ENCODE measurements around the gene LRMDA. TPM values are rescaled to one million over a fixed set of nuclear protein-coding genes. Genes with fewer than 3 reads are reported as not detected.

The LRMDA gene
- polyA plus RNA-seq, 2 of the 4 experiments (the other 2 are of a cell fraction): 4.6 to 5.2 TPM

GRCh38 chr10:75980419-75981002 is 549.1 kb downstream of the LRMDA start:
- H3K4me2 ChIP-seq: no peak overlapping the region
- ATAC-seq (no peak), FAIRE-seq (peak; percentile 51), DNase-seq (ENCODE audit: low read depth in 1 of 2, low spot score in 1 of 2) (no peak)
- ChIA-PET CTCF (no interaction called here), POLR2A (no interaction called here)
- TF ChIP-seq, protein P1, sequence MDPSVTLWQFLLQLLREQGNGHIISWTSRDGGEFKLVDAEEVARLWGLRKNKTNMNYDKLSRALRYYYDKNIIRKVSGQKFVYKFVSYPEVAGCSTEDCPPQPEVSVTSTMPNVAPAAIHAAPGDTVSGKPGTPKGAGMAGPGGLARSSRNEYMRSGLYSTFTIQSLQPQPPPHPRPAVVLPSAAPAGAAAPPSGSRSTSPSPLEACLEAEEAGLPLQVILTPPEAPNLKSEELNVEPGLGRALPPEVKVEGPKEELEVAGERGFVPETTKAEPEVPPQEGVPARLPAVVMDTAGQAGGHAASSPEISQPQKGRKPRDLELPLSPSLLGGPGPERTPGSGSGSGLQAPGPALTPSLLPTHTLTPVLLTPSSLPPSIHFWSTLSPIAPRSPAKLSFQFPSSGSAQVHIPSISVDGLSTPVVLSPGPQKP (IDR thresholded peaks at IDR 0.05; ENCODE audit: low read depth, low read length): no peak
- TF ChIP-seq EHF (CRISPR knock-in tag; IDR thresholded peaks at IDR 0.05) (no peak), BHLHE40 (IDR thresholded peaks at IDR 0.05; ENCODE audit: low read depth, low read length) (no peak), POLR2AphosphoS2 (conservative IDR thresholded peaks at IDR 0.05; ENCODE audit: low read length) (no peak), ZNF302 (CRISPR knock-in tag; IDR thresholded peaks at IDR 0.05) (no peak)
- TF ChIP-seq, protein P2, sequence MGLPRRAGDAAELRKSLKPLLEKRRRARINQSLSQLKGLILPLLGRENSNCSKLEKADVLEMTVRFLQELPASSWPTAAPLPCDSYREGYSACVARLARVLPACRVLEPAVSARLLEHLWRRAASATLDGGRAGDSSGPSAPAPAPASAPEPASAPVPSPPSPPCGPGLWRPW (IDR thresholded peaks at IDR 0.05): no peak
- H3K4me1 ChIP-seq: no peaks in the 10 kb centered on the region
- no peak overlapping the region for H3K4me3 ChIP-seq
- H3K27ac ChIP-seq: no peak overlapping the region
- no peaks in the 10 kb centered on the region for H3K9me3 ChIP-seq
- 67% methylated on average over 6 of the region's 6 CpGs for WGBS (ENCODE audit: missing lambda C conversion rate)

- 52% methylated on average over 5 of the region's 5 CpGs for WGBS (ENCODE audit: missing lambda C conversion rate)
- H3K27ac ChIP-seq: no peak overlapping the region
- ChIA-PET CTCF (no interaction called here), POLR2A (no interaction called here)
- peaks cover 5% of the 10 kb centered on the region; the same call in 2 of the 3 replicates for H3K4me1 ChIP-seq
- H3K4me3 ChIP-seq: no peak overlapping the region
- ATAC-seq (no peak), DNase-seq (ENCODE audit: low read depth in 1 of 2, low spot score in 1 of 2) (no peak), FAIRE-seq (no peak)
- H3K4me2 ChIP-seq: no peak overlapping the region
- TF ChIP-seq HOXA7 (CRISPR knock-in tag; IDR thresholded peaks at IDR 0.05): no peak
- no peaks in the 10 kb centered on the region for H3K9me3 ChIP-seq
These were observed 551.4 kb downstream of the LRMDA start for GRCh38 chr10:75982611-75983369.

DNA sequence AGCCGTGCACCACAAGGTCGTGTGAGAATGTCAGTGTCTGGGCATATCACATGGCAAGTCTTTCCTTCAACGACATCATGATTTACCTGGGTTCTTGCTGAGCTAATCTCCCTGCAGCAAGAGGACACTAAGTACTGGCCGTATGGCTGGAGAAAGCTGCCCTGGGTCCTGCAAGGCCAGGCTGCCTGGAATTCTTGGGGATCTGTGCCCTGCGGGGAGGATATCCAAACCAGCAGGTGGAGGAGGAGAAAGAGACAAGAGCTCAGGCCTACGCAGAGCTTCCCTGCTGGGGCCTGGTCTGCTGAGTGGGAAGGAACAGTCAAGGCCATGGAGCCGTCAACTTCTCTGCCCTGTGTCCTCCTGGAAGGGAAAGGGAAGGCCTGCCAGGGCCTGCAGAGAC is 552.6 kb downstream of the LRMDA start:
- CTCF ChIA-PET: interaction anchor here (0.5 kb wide), 1 partner anchor 1178 kb away, joined by 3 read pairs; no protein-coding TSS in a partner anchor
- TF ChIP-seq HOXA7 (CRISPR knock-in tag; IDR thresholded peaks at IDR 0.05) (no peak), KDM1A (IDR thresholded peaks at IDR 0.05; ENCODE audit: low read depth) (no peak), GATA3 (IDR thresholded peaks at IDR 0.05; ENCODE audit: borderline replicate concordance) (no peak), SREBF2 (IDR thresholded peaks at IDR 0.05) (no peak), ZNF302 (CRISPR knock-in tag; IDR thresholded peaks at IDR 0.05) (no peak), CEBPB (IDR thresholded peaks at IDR 0.05) (no peak), MAZ (IDR thresholded peaks at IDR 0.05; ENCODE audit: borderline replicate concordance, low read depth, low read length) (no peak), NFE2L2 (conservative IDR thresholded peaks at IDR 0.05; ENCODE audit: low read length) (no peak), HEYL (CRISPR knock-in tag; IDR thresholded peaks at IDR 0.05) (no peak), SMC3 (IDR thresholded peaks at IDR 0.05) (no peak)
- TF ChIP-seq, protein P3, sequence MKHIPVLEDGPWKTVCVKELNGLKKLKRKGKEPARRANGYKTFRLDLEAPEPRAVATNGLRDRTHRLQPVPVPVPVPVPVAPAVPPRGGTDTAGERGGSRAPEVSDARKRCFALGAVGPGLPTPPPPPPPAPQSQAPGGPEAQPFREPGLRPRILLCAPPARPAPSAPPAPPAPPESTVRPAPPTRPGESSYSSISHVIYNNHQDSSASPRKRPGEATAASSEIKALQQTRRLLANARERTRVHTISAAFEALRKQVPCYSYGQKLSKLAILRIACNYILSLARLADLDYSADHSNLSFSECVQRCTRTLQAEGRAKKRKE (CRISPR knock-in tag; IDR thresholded peaks at IDR 0.05; ENCODE audit: low read depth): no peak

DNA sequence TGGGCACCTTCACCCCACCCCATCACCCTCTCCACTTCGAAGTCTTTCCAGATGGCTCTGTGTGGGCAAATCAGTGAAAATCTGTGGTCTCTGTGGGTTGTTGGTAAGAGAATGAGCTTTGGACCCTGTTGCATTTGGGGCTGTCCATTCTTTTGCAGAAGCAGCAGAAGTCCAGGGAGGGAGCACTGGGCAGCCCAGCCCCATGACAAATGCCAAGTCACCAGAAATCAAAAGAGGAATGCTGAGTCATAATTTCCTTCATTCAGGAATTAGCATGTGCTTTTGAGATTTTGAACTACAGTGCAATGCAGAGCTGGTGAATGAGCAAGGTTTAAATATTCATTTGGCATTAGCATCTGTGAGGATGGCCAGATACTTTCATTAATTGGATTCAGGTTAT is 556.2 kb downstream of the LRMDA start:
- ChIA-PET POLR2A (no interaction called here), CTCF (interaction anchor here (1.0 to 1.1 kb wide), 2 partner anchors 49 to 78 kb away, joined by 3 read pairs; no protein-coding TSS in a partner anchor)
- TF ChIP-seq EHMT2 (IDR thresholded peaks at IDR 0.05; ENCODE audit: low read depth): no peak
- 0 out of 2 replicates have a peak, but pooled peaks have one; percentile 31 for TF ChIP-seq MAX (IDR thresholded peaks at IDR 0.05)
- no peak for TF ChIP-seq FOXS1 (CRISPR knock-in tag; IDR thresholded peaks at IDR 0.05)
- TF ChIP-seq RFX5 (IDR thresholded peaks at IDR 0.05): no peak
- no peak for TF ChIP-seq RAD21 (conservative IDR thresholded peaks at IDR 0.05 in 1 of 2, IDR thresholded peaks at IDR 0.05 in 1 of 2)
- TF ChIP-seq MAFK (IDR thresholded peaks at IDR 0.05; ENCODE audit: partially characterized antibody): peak; percentile 96
- TF ChIP-seq ZFP36 (IDR thresholded peaks at IDR 0.05; ENCODE audit: borderline replicate concordance, partially characterized antibody): no peak
- peak; percentile 92 for TF ChIP-seq NFE2L2 (conservative IDR thresholded peaks at IDR 0.05; ENCODE audit: low read length)
- peak overlapping the region; percentile 10 to 65; a peak in 3 of 6 replicates for H3K27ac ChIP-seq
- peaks cover 9% of the 10 kb centered on the region; the same call in 2 of the 3 replicates for H3K4me1 ChIP-seq
- peak; percentile 28 for FAIRE-seq
- no peaks in the 10 kb centered on the region for H3K9me3 ChIP-seq
- 0 out of 3 replicates have a peak overlapping the region, but pooled peaks have one; percentile 24 for H3K4me2 ChIP-seq
- ATAC-seq: no peak
- no peak overlapping the region for H3K4me3 ChIP-seq
- WGBS (ENCODE audit: missing lambda C conversion rate): 36% methylated on average over 1 of the region's 1 CpG
- DNase-seq (ENCODE audit: low read depth in 1 of 2, low spot score in 1 of 2): peak in 1 of 2 experiments; percentile 19

More for the DNA sequence above, 552.6 kb downstream of the LRMDA start:
- Histone ChIP-seq H3K4me1 (peaks cover 9% of the 10 kb centered on the region; the same call in 2 of the 3 replicates), H3K4me3 (no peak overlapping the region), H3K27ac (no peak overlapping the region), H3K4me2 (no peak overlapping the region), H3K9me3 (no peaks in the 10 kb centered on the region)
- DNase-seq (ENCODE audit: low read depth in 1 of 2, low spot score in 1 of 2) (no peak), ATAC-seq (no peak), FAIRE-seq (no peak)
- POLR2A ChIA-PET: no interaction called here
- WGBS (ENCODE audit: missing lambda C conversion rate): 81% methylated on average over 6 of the region's 7 CpGs

Data from A549 (cell line).